Measurements from ENCODE around the gene POSTN.

The POSTN gene, protein sequence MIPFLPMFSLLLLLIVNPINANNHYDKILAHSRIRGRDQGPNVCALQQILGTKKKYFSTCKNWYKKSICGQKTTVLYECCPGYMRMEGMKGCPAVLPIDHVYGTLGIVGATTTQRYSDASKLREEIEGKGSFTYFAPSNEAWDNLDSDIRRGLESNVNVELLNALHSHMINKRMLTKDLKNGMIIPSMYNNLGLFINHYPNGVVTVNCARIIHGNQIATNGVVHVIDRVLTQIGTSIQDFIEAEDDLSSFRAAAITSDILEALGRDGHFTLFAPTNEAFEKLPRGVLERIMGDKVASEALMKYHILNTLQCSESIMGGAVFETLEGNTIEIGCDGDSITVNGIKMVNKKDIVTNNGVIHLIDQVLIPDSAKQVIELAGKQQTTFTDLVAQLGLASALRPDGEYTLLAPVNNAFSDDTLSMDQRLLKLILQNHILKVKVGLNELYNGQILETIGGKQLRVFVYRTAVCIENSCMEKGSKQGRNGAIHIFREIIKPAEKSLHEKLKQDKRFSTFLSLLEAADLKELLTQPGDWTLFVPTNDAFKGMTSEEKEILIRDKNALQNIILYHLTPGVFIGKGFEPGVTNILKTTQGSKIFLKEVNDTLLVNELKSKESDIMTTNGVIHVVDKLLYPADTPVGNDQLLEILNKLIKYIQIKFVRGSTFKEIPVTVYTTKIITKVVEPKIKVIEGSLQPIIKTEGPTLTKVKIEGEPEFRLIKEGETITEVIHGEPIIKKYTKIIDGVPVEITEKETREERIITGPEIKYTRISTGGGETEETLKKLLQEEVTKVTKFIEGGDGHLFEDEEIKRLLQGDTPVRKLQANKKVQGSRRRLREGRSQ

GRCh38 chr13:37598597-37598996, at the start of gene POSTN:
Gene POSTN (minus strand): TSS chr13:37598768. CDS start chr13:37598726, 42 bp downstream.
- no peak within 1 kb of the TSS for H3K4me3 Mint-ChIP-seq
- H3K27me3 Mint-ChIP-seq, result no peaks in the 10 kb centered on the region

GRCh38 chr13:37647031-37647650, 48.6 kb upstream of the POSTN start:
- Mint-ChIP-seq H3K27ac (no peak overlapping the region), H3K4me1 (no peaks in the 10 kb centered on the region), H3K36me3 (ENCODE audit: low read depth) (no peaks in the 10 kb centered on the region), H3K9me3 (peaks cover 3% of the 10 kb centered on the region), H3K4me3 (no peak overlapping the region), H3K27me3 (no peaks in the 10 kb centered on the region)
- DNase-seq (no peak), ATAC-seq (no peak)

More at GRCh38 chr13:37598597-37598996, at the start of gene POSTN:
- ATAC-seq, result no peak
- Mint-ChIP-seq H3K4me1 (no peaks in the 10 kb centered on the region), H3K9me3 (no peaks in the 10 kb centered on the region), H3K36me3 (ENCODE audit: low read depth) (no peaks in the 10 kb centered on the region), H3K27ac (no peak within 1 kb of the TSS)
- no peak for DNase-seq

DNA sequence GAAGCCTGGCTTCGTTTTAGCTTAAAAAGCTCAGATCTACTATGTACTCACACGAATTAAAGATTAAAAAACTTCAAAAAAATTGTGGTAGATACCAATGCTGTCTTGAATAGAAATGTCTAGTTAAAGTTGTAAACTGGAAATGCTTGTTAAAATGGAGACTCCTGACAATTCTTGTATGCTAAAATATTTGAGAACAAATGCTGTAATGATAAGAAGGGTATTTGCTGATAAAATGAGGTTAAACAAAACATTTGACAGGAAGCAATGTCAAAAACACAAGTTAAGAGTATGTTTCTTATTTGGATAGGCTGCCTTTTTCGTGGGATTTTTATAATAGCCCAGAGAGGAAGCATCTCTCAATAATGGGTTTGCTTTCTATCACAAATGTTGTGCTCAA, 48.0 kb upstream of the POSTN start:
- Mint-ChIP-seq H3K9me3 (peaks cover 3% of the 10 kb centered on the region), H3K4me1 (no peaks in the 10 kb centered on the region), H3K36me3 (ENCODE audit: low read depth) (no peaks in the 10 kb centered on the region), H3K27ac (no peak overlapping the region), H3K4me3 (no peak overlapping the region), H3K27me3 (no peaks in the 10 kb centered on the region)
- DNase-seq (no peak), ATAC-seq (no peak)

- Mint-ChIP-seq H3K27ac (no peak overlapping the region), H3K4me1 (no peaks in the 10 kb centered on the region), H3K9me3 (peaks cover 3% of the 10 kb centered on the region), H3K4me3 (no peak overlapping the region), H3K36me3 (ENCODE audit: low read depth) (no peaks in the 10 kb centered on the region), H3K27me3 (no peaks in the 10 kb centered on the region)
- DNase-seq (no peak), ATAC-seq (no peak)
Observed at GRCh38 chr13:37645181-37645740, 46.7 kb upstream of the POSTN start.

DNA sequence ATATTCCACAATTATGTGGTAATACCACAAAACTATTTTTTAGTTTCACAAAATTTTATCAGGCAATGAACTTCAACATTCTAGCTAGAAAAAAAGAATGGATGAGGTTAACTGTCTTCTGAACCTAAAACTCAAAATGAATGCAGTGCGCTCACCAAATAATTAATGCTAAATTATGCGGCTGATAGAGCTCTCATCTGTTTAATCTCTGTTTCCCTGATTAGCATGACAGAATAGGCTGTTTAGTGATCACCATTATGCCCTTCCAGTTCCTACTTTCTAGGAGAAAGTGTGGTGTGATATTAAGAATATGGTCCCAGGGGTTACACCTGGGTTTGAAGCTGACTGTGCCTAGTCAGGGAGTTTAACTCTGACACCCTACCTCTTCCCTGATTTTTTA, 42.8 kb upstream of the POSTN start:
- no peaks in the 10 kb centered on the region for H3K27me3 Mint-ChIP-seq
- H3K4me1 Mint-ChIP-seq, result no peaks in the 10 kb centered on the region
- no peak for DNase-seq
- no peak for ATAC-seq
- H3K36me3 Mint-ChIP-seq (ENCODE audit: low read depth), result no peaks in the 10 kb centered on the region
- H3K9me3 Mint-ChIP-seq, result peaks cover 3% of the 10 kb centered on the region
- no peak overlapping the region for H3K27ac Mint-ChIP-seq
- H3K4me3 Mint-ChIP-seq, result no peak overlapping the region

GRCh38 chr13:37640499-37640898, 41.9 kb upstream of the POSTN start:
- DNase-seq (no peak), ATAC-seq (no peak)
- H3K36me3 Mint-ChIP-seq (ENCODE audit: low read depth), result no peaks in the 10 kb centered on the region
- no peaks in the 10 kb centered on the region for H3K4me1 Mint-ChIP-seq
- no peak overlapping the region for H3K4me3 Mint-ChIP-seq
- peaks cover 3% of the 10 kb centered on the region for H3K9me3 Mint-ChIP-seq
- no peaks in the 10 kb centered on the region for H3K27me3 Mint-ChIP-seq
- no peak overlapping the region for H3K27ac Mint-ChIP-seq

- Mint-ChIP-seq H3K4me1 (no peaks in the 10 kb centered on the region), H3K27me3 (no peaks in the 10 kb centered on the region), H3K27ac (no peak overlapping the region), H3K4me3 (no peak overlapping the region), H3K36me3 (ENCODE audit: low read depth) (no peaks in the 10 kb centered on the region), H3K9me3 (no peaks in the 10 kb centered on the region)
- no peak for ATAC-seq
- DNase-seq, result no peak
Observed at GRCh38 chr13:37636701-37637100, 38.1 kb upstream of the POSTN start.

DNA sequence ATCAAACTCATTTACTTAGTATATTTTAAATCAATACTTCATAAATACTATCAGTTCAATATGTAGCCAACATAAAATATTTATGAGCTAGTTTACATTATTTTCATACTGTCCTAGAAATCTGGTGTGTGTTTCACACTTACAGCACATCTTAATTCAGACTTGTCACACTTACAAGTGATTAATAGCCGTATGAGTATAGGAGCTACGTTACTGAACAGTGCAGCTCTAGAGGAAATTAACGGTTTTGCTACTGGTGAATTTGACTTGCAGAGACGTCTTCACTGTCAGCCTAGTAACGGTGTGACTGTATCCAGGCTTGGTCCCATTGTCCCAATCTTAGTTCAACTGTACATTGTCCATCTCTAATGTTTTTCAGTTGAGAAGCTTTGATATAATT, 33.7 kb upstream of the POSTN start:
- no peak overlapping the region for H3K4me3 Mint-ChIP-seq
- H3K36me3 Mint-ChIP-seq (ENCODE audit: low read depth), result no peaks in the 10 kb centered on the region
- ATAC-seq (no peak), DNase-seq (no peak)
- no peaks in the 10 kb centered on the region for H3K27me3 Mint-ChIP-seq
- no peaks in the 10 kb centered on the region for H3K9me3 Mint-ChIP-seq
- H3K27ac Mint-ChIP-seq, result no peak overlapping the region
- H3K4me1 Mint-ChIP-seq, result no peaks in the 10 kb centered on the region

- no peak overlapping the region for H3K27ac Mint-ChIP-seq
- no peaks in the 10 kb centered on the region for H3K36me3 Mint-ChIP-seq (ENCODE audit: low read depth)
- H3K9me3 Mint-ChIP-seq, result no peaks in the 10 kb centered on the region
- no peaks in the 10 kb centered on the region for H3K4me1 Mint-ChIP-seq
- DNase-seq, result no peak
- no peak for ATAC-seq
- no peaks in the 10 kb centered on the region for H3K27me3 Mint-ChIP-seq
- no peak overlapping the region for H3K4me3 Mint-ChIP-seq
Observed at GRCh38 chr13:37627428-37627827, 28.9 kb upstream of the POSTN start.

GRCh38 chr13:37621811-37622361, 23.3 kb upstream of the POSTN start:
- peaks cover 7% of the 10 kb centered on the region for H3K9me3 Mint-ChIP-seq
- H3K27me3 Mint-ChIP-seq, result no peaks in the 10 kb centered on the region
- H3K4me1 Mint-ChIP-seq, result no peaks in the 10 kb centered on the region
- no peak overlapping the region for H3K27ac Mint-ChIP-seq
- H3K4me3 Mint-ChIP-seq, result no peak overlapping the region
- no peaks in the 10 kb centered on the region for H3K36me3 Mint-ChIP-seq (ENCODE audit: low read depth)
- ATAC-seq, result no peak
- no peak for DNase-seq

- DNase-seq (no peak), ATAC-seq (no peak)
- no peaks in the 10 kb centered on the region for H3K27me3 Mint-ChIP-seq
- H3K27ac Mint-ChIP-seq, result no peak overlapping the region
- H3K36me3 Mint-ChIP-seq (ENCODE audit: low read depth), result no peaks in the 10 kb centered on the region
- peaks cover 7% of the 10 kb centered on the region for H3K9me3 Mint-ChIP-seq
- H3K4me1 Mint-ChIP-seq, result no peaks in the 10 kb centered on the region
- H3K4me3 Mint-ChIP-seq, result no peak overlapping the region
Observed at GRCh38 chr13:37618554-37618953, 20.0 kb upstream of the POSTN start.

DNA sequence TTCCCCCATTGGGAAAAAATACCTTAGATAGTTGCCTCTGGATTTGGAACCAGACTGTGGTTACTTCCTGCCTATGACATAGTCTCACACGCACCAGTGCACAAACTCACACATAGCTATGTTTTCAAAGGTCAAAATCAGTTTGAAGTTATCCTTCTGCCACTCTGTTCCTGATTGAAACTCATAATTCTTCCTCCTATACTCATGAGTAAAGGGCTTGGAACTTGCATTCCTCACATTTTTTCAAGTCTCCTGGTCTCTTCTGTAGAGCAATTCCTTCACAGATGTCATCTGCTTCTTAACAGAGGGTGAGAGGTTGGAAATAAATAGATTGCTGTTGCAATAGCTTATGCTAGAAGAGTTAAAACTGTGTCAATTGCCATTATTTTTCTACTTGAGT, 18.6 kb upstream of the POSTN start:
- Mint-ChIP-seq H3K4me1 (no peaks in the 10 kb centered on the region), H3K27ac (no peak overlapping the region), H3K4me3 (no peak overlapping the region), H3K9me3 (peaks cover 7% of the 10 kb centered on the region), H3K27me3 (no peaks in the 10 kb centered on the region), H3K36me3 (ENCODE audit: low read depth) (no peaks in the 10 kb centered on the region)
- no peak for DNase-seq
- no peak for ATAC-seq

- Mint-ChIP-seq H3K9me3 (peaks cover 6% of the 10 kb centered on the region), H3K27ac (no peak overlapping the region), H3K27me3 (no peaks in the 10 kb centered on the region), H3K4me3 (no peak overlapping the region), H3K36me3 (ENCODE audit: low read depth) (no peaks in the 10 kb centered on the region), H3K4me1 (no peaks in the 10 kb centered on the region)
- no peak for ATAC-seq
- no peak for DNase-seq
Observed at GRCh38 chr13:37616131-37616530, 17.6 kb upstream of the POSTN start.

DNA sequence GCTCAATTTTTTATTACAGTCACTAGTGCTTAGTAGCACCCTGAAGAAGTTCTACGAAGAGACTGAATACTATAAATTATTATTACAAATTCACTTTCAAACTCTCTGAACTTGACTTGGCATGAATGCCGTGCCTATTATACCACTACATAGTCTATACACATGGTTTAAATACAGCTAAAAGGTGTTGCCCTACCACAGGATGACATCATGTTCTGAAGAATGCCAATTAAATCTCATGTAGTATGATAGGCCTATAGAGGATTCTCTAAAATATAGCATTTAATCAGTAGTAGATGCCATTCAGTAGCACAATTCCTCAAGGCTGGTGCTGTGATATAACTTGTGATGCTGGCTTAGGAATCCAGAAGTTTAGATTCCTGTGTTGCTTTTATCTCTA, 16.7 kb upstream of the POSTN start:
- Mint-ChIP-seq H3K4me1 (no peaks in the 10 kb centered on the region), H3K4me3 (no peak overlapping the region), H3K27me3 (no peaks in the 10 kb centered on the region), H3K9me3 (no peaks in the 10 kb centered on the region), H3K36me3 (ENCODE audit: low read depth) (no peaks in the 10 kb centered on the region), H3K27ac (no peak overlapping the region)
- ATAC-seq (no peak), DNase-seq (no peak)

Data from activated naive CD8-positive, alpha-beta T cell treated with anti-CD3 and anti-CD28 coated beads, Interleukin-2, amount 50 U/mL, for 24 hours (primary cell).